ENCODE data around the gene OPCML.
A peak's percentile ranks its signal among the peaks of the same experiment; 100 is the strongest.

OPCML gene

DNA sequence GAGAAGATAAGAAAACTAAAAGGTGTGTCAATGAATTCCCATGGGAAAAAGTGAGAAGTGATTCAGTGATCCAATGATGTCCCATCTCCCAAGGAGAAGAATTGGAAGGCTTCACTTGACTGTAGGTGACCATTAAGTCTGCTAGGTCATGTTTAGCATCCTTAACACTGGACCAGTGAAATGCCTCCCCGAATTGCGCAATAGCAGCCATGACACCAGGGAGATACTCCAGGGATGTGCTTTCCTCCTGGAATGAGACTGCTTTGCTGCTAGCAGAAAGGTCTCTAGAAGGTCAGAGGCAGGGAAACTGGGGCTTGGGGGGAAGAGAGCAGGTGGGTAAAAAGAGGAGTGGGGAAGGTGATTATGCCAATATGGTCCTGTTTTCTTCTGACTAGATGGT, 364.3 kb downstream of the OPCML start:
- no peak overlapping the region for H3K4me3 ChIP-seq (ENCODE audit: low read length)
- TF ChIP-seq, protein P1, sequence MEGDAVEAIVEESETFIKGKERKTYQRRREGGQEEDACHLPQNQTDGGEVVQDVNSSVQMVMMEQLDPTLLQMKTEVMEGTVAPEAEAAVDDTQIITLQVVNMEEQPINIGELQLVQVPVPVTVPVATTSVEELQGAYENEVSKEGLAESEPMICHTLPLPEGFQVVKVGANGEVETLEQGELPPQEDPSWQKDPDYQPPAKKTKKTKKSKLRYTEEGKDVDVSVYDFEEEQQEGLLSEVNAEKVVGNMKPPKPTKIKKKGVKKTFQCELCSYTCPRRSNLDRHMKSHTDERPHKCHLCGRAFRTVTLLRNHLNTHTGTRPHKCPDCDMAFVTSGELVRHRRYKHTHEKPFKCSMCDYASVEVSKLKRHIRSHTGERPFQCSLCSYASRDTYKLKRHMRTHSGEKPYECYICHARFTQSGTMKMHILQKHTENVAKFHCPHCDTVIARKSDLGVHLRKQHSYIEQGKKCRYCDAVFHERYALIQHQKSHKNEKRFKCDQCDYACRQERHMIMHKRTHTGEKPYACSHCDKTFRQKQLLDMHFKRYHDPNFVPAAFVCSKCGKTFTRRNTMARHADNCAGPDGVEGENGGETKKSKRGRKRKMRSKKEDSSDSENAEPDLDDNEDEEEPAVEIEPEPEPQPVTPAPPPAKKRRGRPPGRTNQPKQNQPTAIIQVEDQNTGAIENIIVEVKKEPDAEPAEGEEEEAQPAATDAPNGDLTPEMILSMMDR (IDR thresholded peaks at IDR 0.05; ENCODE audit: insufficient read depth, low read depth, low read length, missing control alignments), result no peak
- no peak for DNase-seq (ENCODE audit: low read depth)

DNA sequence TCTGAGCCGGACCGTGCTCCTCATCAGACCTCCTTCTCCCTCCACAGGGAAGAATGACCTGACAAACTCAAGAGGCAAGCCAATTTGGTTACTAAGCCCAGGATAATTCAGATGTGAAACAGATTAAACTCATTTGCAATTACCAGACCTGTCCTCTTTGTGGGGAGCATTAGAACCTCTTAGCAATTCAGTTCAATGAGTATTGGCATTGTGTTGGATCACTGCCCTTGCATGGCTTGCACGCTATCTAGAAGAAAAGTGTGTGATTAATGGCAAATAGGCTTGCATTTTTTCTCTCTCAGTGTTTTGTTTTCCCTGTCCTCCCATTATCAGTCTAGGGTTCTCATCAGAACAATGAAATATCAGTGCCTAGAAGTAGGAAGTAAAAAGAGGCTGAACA, 365.6 kb downstream of the OPCML start:
- H3K4me3 ChIP-seq (ENCODE audit: low read length), result no peak overlapping the region
- no peak for DNase-seq (ENCODE audit: low read depth)
- TF ChIP-seq, protein P1 (IDR thresholded peaks at IDR 0.05; ENCODE audit: insufficient read depth, low read depth, low read length, missing control alignments), result no peak

DNA sequence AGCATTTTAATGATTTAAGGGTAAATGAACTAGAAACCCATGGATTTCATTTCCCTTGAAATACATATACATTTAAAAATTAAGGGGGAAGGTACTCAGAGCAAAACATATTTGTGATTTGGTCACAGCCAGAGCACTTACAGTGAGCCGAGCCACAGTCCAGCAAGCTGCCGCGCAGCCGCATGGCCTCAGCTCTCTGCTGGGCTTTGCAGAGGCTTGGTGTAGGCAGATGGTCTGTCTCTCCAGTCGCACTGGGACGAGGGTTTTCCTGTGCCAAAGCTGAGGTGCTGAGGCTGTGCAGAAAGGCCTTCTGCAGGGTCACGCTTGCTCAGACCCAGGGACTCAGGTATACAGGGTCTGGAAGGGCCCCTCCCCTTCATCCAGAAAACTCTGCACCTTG, 367.3 kb downstream of the OPCML start:
- TF ChIP-seq, protein P1 (IDR thresholded peaks at IDR 0.05; ENCODE audit: insufficient read depth, low read depth, low read length, missing control alignments), result no peak
- no peak overlapping the region for H3K4me3 ChIP-seq (ENCODE audit: low read length)
- no peak for DNase-seq (ENCODE audit: low read depth)

DNA sequence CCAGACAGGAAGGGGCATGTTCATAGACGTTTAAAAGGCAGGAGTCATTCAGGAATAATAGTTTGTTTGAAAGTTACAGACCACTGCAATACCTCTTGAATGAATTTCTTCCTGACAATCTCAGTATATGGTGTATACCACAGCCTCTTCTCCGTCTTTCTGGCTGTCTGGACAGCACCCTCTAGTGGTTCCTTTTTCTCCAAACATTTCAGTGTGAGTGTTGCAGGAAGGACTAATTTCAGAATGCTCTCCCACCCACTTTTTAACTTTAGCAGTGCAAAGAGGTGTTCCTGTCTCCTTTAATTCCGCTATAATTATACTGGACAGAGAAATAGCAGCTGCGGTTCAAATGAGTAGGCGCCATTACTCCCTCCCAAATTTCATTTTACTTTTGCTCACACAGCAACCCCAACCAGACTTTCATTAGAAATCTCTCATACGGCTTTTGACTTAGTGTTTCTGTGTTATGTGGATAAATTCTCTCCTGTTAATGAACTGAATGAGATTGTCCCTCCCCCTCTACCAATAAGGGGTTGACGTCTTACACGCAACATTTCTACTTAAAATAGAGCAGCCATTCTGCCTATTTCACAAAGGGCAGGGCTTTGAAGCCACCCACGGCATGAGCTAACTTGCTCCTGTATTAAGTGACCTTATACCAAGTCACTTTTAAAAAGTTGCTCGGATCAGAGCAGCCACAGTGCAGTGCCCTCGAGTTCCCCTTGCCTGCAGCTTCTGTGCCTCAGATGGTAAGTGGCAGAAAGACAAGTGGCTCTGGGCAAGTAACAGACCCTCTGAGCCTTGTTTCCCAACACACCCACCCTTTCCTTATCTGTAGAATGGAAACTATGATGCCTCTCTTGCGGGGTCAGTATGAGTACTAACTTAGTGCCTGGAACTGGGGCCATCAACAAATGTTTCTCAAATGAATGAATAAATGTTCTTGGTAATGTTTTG, 368.6 kb downstream of the OPCML start:
- no peak overlapping the region for H3K4me3 ChIP-seq (ENCODE audit: low read length)
- TF ChIP-seq, protein P1 (IDR thresholded peaks at IDR 0.05; ENCODE audit: insufficient read depth, low read depth, low read length, missing control alignments), result peak; percentile 54
- peak; percentile 27 for DNase-seq (ENCODE audit: low read depth)

DNA sequence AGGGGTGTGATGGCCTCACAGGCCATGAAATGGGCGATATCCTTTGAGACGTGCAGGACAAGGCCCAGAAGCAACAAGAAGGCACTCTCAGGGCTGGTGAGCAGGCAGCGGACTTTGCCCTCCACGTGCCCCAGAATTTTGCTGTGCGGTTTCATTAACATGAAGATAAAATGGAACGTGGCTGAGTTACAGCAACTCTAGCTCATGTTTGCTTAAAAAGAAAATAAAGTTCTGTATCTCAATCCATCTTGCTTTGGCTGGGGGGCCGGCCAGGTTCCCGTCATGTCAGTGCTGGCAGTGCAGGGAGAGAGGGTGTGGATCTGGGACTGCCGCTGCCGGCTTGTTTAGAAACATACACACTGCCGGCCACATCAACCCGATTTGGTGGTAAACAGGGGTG, 370.1 kb downstream of the OPCML start:
- TF ChIP-seq, protein P1 (IDR thresholded peaks at IDR 0.05; ENCODE audit: insufficient read depth, low read depth, low read length, missing control alignments), result no peak
- no peak overlapping the region for H3K4me3 ChIP-seq (ENCODE audit: low read length)
- no peak for DNase-seq (ENCODE audit: low read depth)

DNA sequence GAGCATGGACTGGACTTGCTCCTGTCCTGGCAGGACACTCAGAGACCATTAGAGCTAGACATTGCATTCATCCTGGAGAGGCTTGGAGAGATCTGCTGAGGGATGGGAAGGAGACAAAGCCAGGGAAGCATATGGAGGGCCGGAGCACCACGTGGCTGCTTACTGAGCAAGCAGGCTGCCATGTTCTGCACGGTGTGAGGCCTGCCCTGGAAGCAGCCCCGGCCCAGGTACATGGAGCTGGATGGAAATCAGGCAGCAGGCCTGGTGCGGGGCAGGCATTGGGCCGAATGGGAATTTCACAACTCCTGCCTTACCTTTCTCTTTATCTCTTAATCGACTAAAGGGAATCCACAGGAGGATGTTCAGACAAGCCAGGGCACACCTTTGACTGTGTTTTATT, 371.5 kb downstream of the OPCML start:
- no peak for DNase-seq (ENCODE audit: low read depth)
- TF ChIP-seq, protein P1 (IDR thresholded peaks at IDR 0.05; ENCODE audit: insufficient read depth, low read depth, low read length, missing control alignments), result no peak
- H3K4me3 ChIP-seq (ENCODE audit: low read length), result no peak overlapping the region

Data from epithelial cell of esophagus (primary cell).